IMR-90 (cell line): ENCODE data around the gene DRD4. TPM values are rescaled to one million over a fixed set of nuclear protein-coding genes. Genes with fewer than 3 reads are reported as not detected.

Experiments
- ATAC-seq: fragments of 200-7000 bp; cut with Tn5 transposase; 2 replicates; pipeline ENCODE4 v1.9.1; 2020; ENCODE audit warnings: low read depth, mild to moderate bottlenecking, moderate library complexity
- BruUV-seq: library from RNA; stranded (reverse); fragments of 400-500 nt; replicated peaks from 2 replicates; lab custom pipeline; 2021; lab: Mats Ljungman, UMichigan
- CTCF ChIA-PET: fragments of 300-600 bp; formaldehyde crosslinking; extraction: SDS; loops from one replicate; lab custom pipeline; 2021; ENCODE audit warnings: antibody characterized with exemption; lab: Yijun Ruan, JAX
- POLR2A ChIA-PET: fragments of 300-600 bp; sonication (Branson Sonifier 250); formaldehyde crosslinking; loops from one replicate; lab custom pipeline; 2022; ENCODE audit warnings: antibody characterized with exemption; ENCODE audit not compliant: unreplicated experiment; lab: Charles Lee
- DNase-seq: peaks from one replicate; pipeline ENCODE4 v3.0.0; 2013
- H2AFZ ChIP-seq: replicated peaks from 2 replicates; pipeline ENCODE3; 2013; ENCODE audit warnings: low read length, mild to moderate bottlenecking; ENCODE audit not compliant: poor library complexity
- H2AK5ac ChIP-seq: 2 replicates; pipeline ENCODE4 v1.6.1; 2013; ENCODE audit warnings: low read depth, low read length, inconsistent platforms
- H2AK9ac ChIP-seq: replicated peaks from 2 replicates; pipeline ENCODE3; 2013; ENCODE audit warnings: mild to moderate bottlenecking, low read depth, low read length, moderate library complexity; ENCODE audit not compliant: poor library complexity
- H2BK120ac ChIP-seq: 2 replicates; pipeline ENCODE4 v1.6.1; 2013; ENCODE audit warnings: low read depth, low read length, inconsistent platforms
- H2BK15ac ChIP-seq: 3 replicates; pipeline ENCODE4 v1.6.1; 2013; ENCODE audit warnings: low read depth, low read length, inconsistent platforms
- H2BK20ac ChIP-seq: 2 replicates; pipeline ENCODE4 v1.6.1; 2013; ENCODE audit warnings: low read depth, mild to moderate bottlenecking, inconsistent platforms, low read length, moderate library complexity
- H2BK5ac ChIP-seq: 2 replicates; pipeline ENCODE4 v1.6.1; 2013; ENCODE audit warnings: mild to moderate bottlenecking, low read depth, low read length, inconsistent platforms; ENCODE audit not compliant: poor library complexity, severe bottlenecking
- H3K14ac ChIP-seq: replicated peaks from 2 replicates; pipeline ENCODE4 v1.6.1; 2013; ENCODE audit warnings: low read depth, low read length, inconsistent platforms
- H3K18ac ChIP-seq: 2 replicates; pipeline ENCODE4 v1.6.1; 2013; ENCODE audit warnings: low read depth, low read length, control low read depth
- H3K23ac ChIP-seq: 2 replicates; pipeline ENCODE4 v1.6.1; 2013; ENCODE audit warnings: low read depth, low read length, inconsistent platforms
- H3K27ac ChIP-seq: 2 replicates; pipeline ENCODE4 v1.5.1; 2013; ENCODE audit warnings: mild to moderate bottlenecking, control low read depth, low read length; ENCODE audit not compliant: insufficient read depth
- H3K27me3 ChIP-seq: 2 replicates; pipeline ENCODE4 v1.6.1; 2013; ENCODE audit warnings: low read length; ENCODE audit not compliant: control insufficient read depth, insufficient read depth
- H3K36me3 ChIP-seq: 2 replicates; pipeline ENCODE4 v1.6.1; 2013; ENCODE audit warnings: low read length, mixed read lengths; ENCODE audit not compliant: control insufficient read depth, insufficient read depth
- H3K4ac ChIP-seq: 2 replicates; pipeline ENCODE4 v1.6.1; 2013; ENCODE audit warnings: low read depth, low read length, inconsistent platforms
- H3K4me1 ChIP-seq: 2 replicates; pipeline ENCODE4 v1.6.1; 2013; ENCODE audit warnings: low read length, mixed read lengths; ENCODE audit not compliant: control insufficient read depth, insufficient read depth
- H3K4me2 ChIP-seq: 2 replicates; pipeline ENCODE4 v1.6.1; 2013; ENCODE audit warnings: low read depth, mild to moderate bottlenecking, control low read depth, low read length, moderate library complexity
- H3K4me3 ChIP-seq: 2 replicates; pipeline ENCODE4 v1.5.1; 2013; ENCODE audit warnings: low read depth, mild to moderate bottlenecking, control low read depth, low read length, moderate library complexity; ENCODE audit not compliant: insufficient read depth
- H3K56ac ChIP-seq: 2 replicates; pipeline ENCODE4 v1.6.1; 2013; ENCODE audit warnings: low read length, inconsistent platforms; ENCODE audit not compliant: insufficient read depth; ENCODE audit errors: extremely low read depth
- H3K79me1 ChIP-seq, 2 experiments: 2 replicates each; pipeline ENCODE4 v1.6.1; 2013; ENCODE audit warnings: low read length in 2 of 2, inconsistent platforms in 1 of 2, low read depth in 1 of 2
- H3K9ac ChIP-seq: 2 replicates; pipeline ENCODE4 v1.6.1; 2013; ENCODE audit warnings: low read depth, low read length, control low read depth
- H3K9me1 ChIP-seq: 2 replicates; pipeline ENCODE4 v1.6.1; 2013; ENCODE audit warnings: low read length, inconsistent platforms; ENCODE audit not compliant: insufficient read depth
- H3K9me3 ChIP-seq: 2 replicates; pipeline ENCODE4 v1.6.1; 2013; ENCODE audit warnings: low read length; ENCODE audit not compliant: control insufficient read depth, insufficient read depth
- H4K20me1 ChIP-seq: 2 replicates; pipeline ENCODE4 v1.6.1; 2013; ENCODE audit warnings: low read length, inconsistent platforms; ENCODE audit not compliant: insufficient read depth
- H4K5ac ChIP-seq: 2 replicates; pipeline ENCODE4 v1.6.1; 2013; ENCODE audit warnings: mild to moderate bottlenecking, low read depth, low read length, control low read depth
- H4K8ac ChIP-seq, 2 experiments: 2 replicates each; pipeline ENCODE4 v1.6.1; 2013; ENCODE audit warnings: low read depth in 2 of 2, low read length in 2 of 2, control low read depth in 1 of 2, inconsistent platforms in 1 of 2
- H4K91ac ChIP-seq: 2 replicates; pipeline ENCODE4 v1.6.1; 2013; ENCODE audit warnings: low read depth, low read length, inconsistent platforms; ENCODE audit not compliant: insufficient read depth
- BHLHE40 ChIP-seq: fragments of 150-350 bp; IDR thresholded peaks from 2 replicates; pipeline ENCODE4 v1.6.1; 2016; ENCODE audit warnings: mild to moderate bottlenecking, low read depth, low read length
- CEBPB ChIP-seq: IDR thresholded peaks from 2 replicates; pipeline ENCODE4 v1.6.1; 2012; ENCODE audit warnings: low read depth, low read length, improper control_type of control experiment
- CHD1 ChIP-seq: IDR thresholded peaks from 2 replicates; pipeline ENCODE4 v1.6.1; 2012; ENCODE audit warnings: low read depth, low read length, improper control_type of control experiment
- ELK1 ChIP-seq: fragments of 150-350 bp; IDR thresholded peaks from 2 replicates; pipeline ENCODE4 v1.6.1; 2016; ENCODE audit warnings: low read depth, mild to moderate bottlenecking, low read length, moderate library complexity, borderline replicate concordance
- FOS ChIP-seq: fragments of 150-350 bp; IDR thresholded peaks from 2 replicates; pipeline ENCODE4 v1.6.1; 2016; ENCODE audit warnings: low read depth, low read length
- MAFK ChIP-seq: IDR thresholded peaks from 2 replicates; pipeline ENCODE4 v1.6.1; 2012; ENCODE audit warnings: low read depth, low read length, improper control_type of control experiment
- MAZ ChIP-seq: IDR thresholded peaks from 2 replicates; pipeline ENCODE4 v1.6.1; 2012; ENCODE audit warnings: low read depth, mild to moderate bottlenecking, low read length, improper control_type of control experiment, moderate library complexity, borderline replicate concordance
- MXI1 ChIP-seq: IDR thresholded peaks from 2 replicates; pipeline ENCODE4 v1.6.1; 2012; ENCODE audit warnings: low read depth, mild to moderate bottlenecking, low read length, moderate library complexity, borderline replicate concordance
- NFE2L2 ChIP-seq: fragments of 150-350 bp; IDR thresholded peaks from 2 replicates; pipeline ENCODE4 v1.6.1; 2016; ENCODE audit warnings: low read depth, mild to moderate bottlenecking, low read length
- RAD21 ChIP-seq: IDR thresholded peaks from 2 replicates; pipeline ENCODE4 v1.6.1; 2012; ENCODE audit warnings: low read length, improper control_type of control experiment
- SMC3 ChIP-seq: fragments of 150-350 bp; IDR thresholded peaks from 2 replicates; pipeline ENCODE4 v1.6.1; 2016; ENCODE audit warnings: low read depth, mild to moderate bottlenecking, antibody characterized with exemption, low read length, moderate library complexity
- WGBS, 2 experiments: methylation state at CpG; one replicate each; pipeline versions ENCODE4 v1.1.5 to v1.1.7; 2013; ENCODE audit warnings: missing lambda C conversion rate in 2 of 2; ENCODE audit not compliant: insufficient read length in 1 of 2; ENCODE audit errors: extremely low coverage in 2 of 2; 5-methylcytosine and 5-hydroxymethylcytosine counted together
- dilution Hi-C: fragments of 300-500 bp; cut with HindIII; formaldehyde crosslinking; loops from one replicate; pipeline ENCODE4 v1.14.3; 2018; ENCODE audit warnings: low sequenced_read_pairs; ENCODE audit not compliant: unreplicated experiment
- in situ Hi-C: fragments of 300-500 bp; cut with MboI; formaldehyde crosslinking; loops from 3 replicates; pipeline ENCODE4 v1.14.3; 2019; ENCODE audit warnings: low sequenced_read_pairs, inconsistent platforms, mixed read lengths
- intact Hi-C: fragments of 100-400 bp; cut with micrococcal nuclease; formaldehyde crosslinking; loops from 2 replicates; pipeline ENCODE4 v1.10.0; 2022
- polyA plus RNA-seq, 3 experiments: library from polyadenylated mRNA; depleted of rRNA; stranded (reverse); fragments of >200 nt; gene quantifications; 2 replicates each; pipeline ENCODE4 v1.2.3, GENCODE V29; 2012; ENCODE audit warnings: low replicate concordance in 1 of 3
- total RNA-seq: library from RNA; depleted of rRNA; stranded (reverse); fragments of >200 nt; gene quantifications from 2 replicates; pipeline ENCODE4 v1.2.3, GENCODE V29; 2012
- TF ChIP-seq, protein P1 (sequence below): conservative IDR thresholded peaks from 2 replicates; pipeline ENCODE4 v1.5.1; 2012; ENCODE audit warnings: mild to moderate bottlenecking, low read depth, low read length, improper control_type of control experiment
- TF ChIP-seq, protein P2 (sequence below): fragments of 150-350 bp; IDR thresholded peaks from 2 replicates; pipeline ENCODE4 v1.6.1; 2017; ENCODE audit warnings: mild to moderate bottlenecking, antibody characterized with exemption, low read length, low read depth

DRD4 gene
- total and polyA plus RNA-seq, 2 of the 4 experiments (the other 2 are of a cell fraction): not detected

DNA sequence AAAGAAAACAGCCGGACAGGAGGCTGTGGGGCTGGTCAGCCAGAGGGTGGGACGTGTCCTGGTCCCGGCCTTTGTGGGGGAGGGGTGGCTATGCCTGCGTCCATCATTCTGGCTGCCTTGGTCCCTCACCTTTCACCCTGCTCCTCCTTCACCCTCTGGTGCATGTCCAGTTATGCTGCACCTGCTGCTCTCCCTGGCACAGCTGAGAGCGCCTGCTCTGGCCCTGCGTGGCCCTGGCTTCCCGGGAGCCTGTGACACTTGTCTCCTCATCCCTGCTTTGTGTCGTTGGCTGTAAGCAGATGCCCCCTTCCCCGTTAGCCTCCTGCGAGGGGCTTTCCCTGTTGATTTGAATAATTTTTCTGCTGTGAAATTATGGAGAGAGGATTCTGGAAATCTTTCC is 44.2 kb upstream of the DRD4 start:
- ChIA-PET CTCF (no interaction called here), POLR2A (no interaction called here)
- Histone ChIP-seq H3K36me3 (peaks cover 69% of the 10 kb centered on the region), H4K8ac (no peak overlapping the region), H3K4me3 (no peak overlapping the region), H2BK15ac (no peak overlapping the region), H3K56ac (no peak overlapping the region), H3K23ac (no peak overlapping the region), H2AK5ac (no peak overlapping the region), H3K79me1 (peaks cover 30 to 64% of the 10 kb centered on the region in 2 experiments), H3K4ac (no peak overlapping the region), H2BK120ac (no peak overlapping the region), H3K27me3 (no peaks in the 10 kb centered on the region), H2AFZ (no peak overlapping the region), H3K14ac (no peak overlapping the region), H3K4me2 (no peak overlapping the region), H3K18ac (no peak overlapping the region), H2BK20ac (no peak overlapping the region), H3K27ac (no peak overlapping the region), H3K9me3 (no peaks in the 10 kb centered on the region), H3K9me1 (no peaks in the 10 kb centered on the region; the same call in 1 of the 2 replicates), H3K4me1 (0 out of 2 replicates have a peak, but pooled peaks cover 2% of the 10 kb centered on the region), H3K9ac (no peak overlapping the region), H4K91ac (no peak overlapping the region), H2AK9ac (no peak overlapping the region), H2BK5ac (no peak overlapping the region), H4K20me1 (peaks cover 57% of the 10 kb centered on the region), H4K5ac (no peak overlapping the region)
- DNase-seq (no peak), ATAC-seq (no peak)
- no peak for TF ChIP-seq FOS
- no peak for TF ChIP-seq MXI1
- no peak for TF ChIP-seq ELK1
- no peak for TF ChIP-seq NFE2L2
- TF ChIP-seq BHLHE40: no peak
- no peak for TF ChIP-seq MAFK
- TF ChIP-seq, protein P1, sequence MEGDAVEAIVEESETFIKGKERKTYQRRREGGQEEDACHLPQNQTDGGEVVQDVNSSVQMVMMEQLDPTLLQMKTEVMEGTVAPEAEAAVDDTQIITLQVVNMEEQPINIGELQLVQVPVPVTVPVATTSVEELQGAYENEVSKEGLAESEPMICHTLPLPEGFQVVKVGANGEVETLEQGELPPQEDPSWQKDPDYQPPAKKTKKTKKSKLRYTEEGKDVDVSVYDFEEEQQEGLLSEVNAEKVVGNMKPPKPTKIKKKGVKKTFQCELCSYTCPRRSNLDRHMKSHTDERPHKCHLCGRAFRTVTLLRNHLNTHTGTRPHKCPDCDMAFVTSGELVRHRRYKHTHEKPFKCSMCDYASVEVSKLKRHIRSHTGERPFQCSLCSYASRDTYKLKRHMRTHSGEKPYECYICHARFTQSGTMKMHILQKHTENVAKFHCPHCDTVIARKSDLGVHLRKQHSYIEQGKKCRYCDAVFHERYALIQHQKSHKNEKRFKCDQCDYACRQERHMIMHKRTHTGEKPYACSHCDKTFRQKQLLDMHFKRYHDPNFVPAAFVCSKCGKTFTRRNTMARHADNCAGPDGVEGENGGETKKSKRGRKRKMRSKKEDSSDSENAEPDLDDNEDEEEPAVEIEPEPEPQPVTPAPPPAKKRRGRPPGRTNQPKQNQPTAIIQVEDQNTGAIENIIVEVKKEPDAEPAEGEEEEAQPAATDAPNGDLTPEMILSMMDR: no peak
- no peak for TF ChIP-seq SMC3
- TF ChIP-seq, protein P2, sequence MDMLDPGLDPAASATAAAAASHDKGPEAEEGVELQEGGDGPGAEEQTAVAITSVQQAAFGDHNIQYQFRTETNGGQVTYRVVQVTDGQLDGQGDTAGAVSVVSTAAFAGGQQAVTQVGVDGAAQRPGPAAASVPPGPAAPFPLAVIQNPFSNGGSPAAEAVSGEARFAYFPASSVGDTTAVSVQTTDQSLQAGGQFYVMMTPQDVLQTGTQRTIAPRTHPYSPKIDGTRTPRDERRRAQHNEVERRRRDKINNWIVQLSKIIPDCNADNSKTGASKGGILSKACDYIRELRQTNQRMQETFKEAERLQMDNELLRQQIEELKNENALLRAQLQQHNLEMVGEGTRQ: no peak
- TF ChIP-seq RAD21: no peak
- TF ChIP-seq CHD1: no peak
- TF ChIP-seq MAZ: no peak
- no peak for TF ChIP-seq CEBPB
- in situ Hi-C loops: no loop called here
- dilution Hi-C loops: no loop called here
- no CpG with 5 or more reads among the region's 10 CpGs for WGBS, 2 experiments
- intact Hi-C loops: no loop called here
- no TSS peak for BruUV-seq
